Gastroesophageal sphincter (tissue), 4 donors: Measurements from ENCODE around the gene RAD17. TPM values are rescaled to one million over a fixed set of nuclear protein-coding genes. Genes with fewer than 3 reads are reported as not detected.
"Not testable (repeated sequence)": the region's sequence is repeated elsewhere in the genome, so short reads cannot be mapped to it uniquely, and the experiment has no call there.

Experiments
- ATAC-seq: fragments of 150-250 bp; one replicate; pipeline ENCODE4 v1.9.1; 2016; ENCODE audit warnings: mild to moderate bottlenecking, moderate library complexity
- H3K27ac ChIP-seq, 4 donors: fragments of 200-600 bp; sonication (generic) in 3 of 4; 1 replicate in 3 of 4; 2 replicates in 1 of 4; pipeline ENCODE4 v1.5.1; 2016 to 2019
- H3K27me3 ChIP-seq: fragments of 200-600 bp; sonication (generic); one replicate; pipeline ENCODE4 v1.5.1; 2019
- H3K36me3 ChIP-seq, 2 donors: fragments of 200-600 bp; sonication (generic); one replicate each; pipeline ENCODE4 v1.5.1; 2019; ENCODE audit warnings: control low read depth in 1 of 2
- H3K4me1 ChIP-seq, 3 donors: fragments of 200-600 bp; sonication (generic); 1 replicate in 2 of 3; 2 replicates in 1 of 3; pipeline ENCODE4 v1.5.1; 2016 to 2019; ENCODE audit warnings: control low read depth in 2 of 3
- H3K4me3 ChIP-seq, 2 donors: fragments of 200-600 bp; sonication (generic); one replicate each; pipeline ENCODE4 v1.5.1; 2019; ENCODE audit warnings: mild to moderate bottlenecking in 1 of 2, moderate library complexity in 1 of 2
- H3K9me3 ChIP-seq, 3 donors: fragments of 200-600 bp; sonication (generic); one replicate each; pipeline ENCODE4 v1.5.1; 2017 to 2019; ENCODE audit warnings: control low read depth in 2 of 3
- EP300 ChIP-seq: sonication (generic); formaldehyde crosslinking; IDR thresholded peaks from one replicate; pipeline ENCODE4 v1.6.1; 2017; ENCODE audit warnings: antibody characterized with exemption, mild to moderate bottlenecking
- POLR2A ChIP-seq, 2 donors: fragments of 450-650 bp; IDR thresholded peaks; one replicate each; pipeline ENCODE4 v1.6.1; 2017; ENCODE audit warnings: antibody characterized with exemption in 2 of 2, mild to moderate bottlenecking in 2 of 2, moderate library complexity in 1 of 2
- POLR2AphosphoS5 ChIP-seq: sonication (generic); formaldehyde crosslinking; IDR thresholded peaks from one replicate; pipeline ENCODE4 v1.6.1; 2017; ENCODE audit warnings: antibody characterized with exemption
- WGBS, 2 donors: methylation state at CpG; one replicate each; pipeline ENCODE4 v1.1.5; 2018; ENCODE audit warnings: low coverage in 1 of 2; 5-methylcytosine and 5-hydroxymethylcytosine counted together
- total RNA-seq, 4 donors: library from RNA; depleted of rRNA; stranded (reverse); fragments of >200 nt; gene quantifications; one replicate each; pipeline ENCODE4 v1.1.0, GENCODE V29; 2016
- TF ChIP-seq, protein P1 (sequence below), 4 experiments: fragments of 200-600 bp in 2 of 4; fragments of 450-650 bp in 2 of 4; sonication (generic) in 1 of 4; IDR thresholded peaks; one replicate each; pipeline ENCODE4 v1.5.1; 2017 to 2019; ENCODE audit warnings: antibody characterized with exemption in 4 of 4, mild to moderate bottlenecking in 2 of 4, moderate library complexity in 2 of 4

Gene RAD17
- total RNA-seq, 4 donors from 2014 or later: 16.8 to 25.4 (median 18.5) TPM

DNA sequence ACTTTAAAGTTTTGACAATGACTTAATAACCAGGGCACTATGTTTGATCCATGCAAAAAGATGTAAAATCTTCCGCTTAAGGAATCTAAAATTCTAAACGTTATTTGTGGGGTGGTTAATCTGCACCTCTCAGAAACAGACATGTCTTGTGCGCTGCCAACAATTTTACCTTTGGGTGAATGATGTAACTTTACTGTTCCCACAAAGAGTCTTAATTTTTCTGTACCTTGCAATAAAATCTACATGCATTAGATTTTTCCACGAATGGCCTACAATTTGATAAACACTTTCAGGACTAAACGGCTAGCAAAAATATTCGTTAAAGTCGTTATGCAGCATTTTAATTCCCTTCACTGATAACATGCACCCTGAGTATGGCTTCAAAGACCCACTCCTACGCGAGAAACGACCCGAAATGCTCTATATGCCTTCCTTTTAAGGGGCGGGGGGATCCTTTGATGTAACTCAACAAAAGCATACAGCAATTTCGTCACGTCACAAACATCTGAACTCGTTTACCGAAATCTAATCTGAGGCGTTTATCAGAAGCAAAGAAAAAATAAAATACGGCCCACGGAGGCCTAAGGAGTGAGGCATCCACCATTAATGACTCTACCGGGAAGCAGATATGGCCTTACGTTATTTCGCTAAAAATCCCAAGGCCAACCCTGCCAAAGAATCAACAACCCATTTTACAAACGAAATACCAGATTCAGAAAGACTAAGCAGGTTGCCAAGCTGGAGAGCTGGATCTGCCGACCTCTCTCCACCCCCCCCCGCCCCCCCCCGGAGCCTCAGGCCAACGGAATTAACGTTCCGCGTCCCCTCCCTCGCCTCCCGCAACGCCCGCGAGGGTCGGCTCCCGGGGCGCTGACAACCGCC lies 919 bp upstream of the RAD17 start:
- Histone ChIP-seq H3K4me3 (peak overlapping the region; percentile 75 to 91), H3K27ac (peak overlapping the region; percentile 92 to 98 (median 94)), H3K9me3 (no peaks in the 10 kb centered on the region), H3K27me3 (no peaks in the 10 kb centered on the region), H3K36me3 (peaks cover 0 to 38% of the 10 kb centered on the region in 2 donors), H3K4me1 (peaks cover 3 to 50% (median 11%) of the 10 kb centered on the region in 3 donors)
- ATAC-seq: peak; percentile 49
- TF ChIP-seq POLR2A (IDR thresholded peaks at IDR 0.05) (no peak), POLR2AphosphoS5 (no peak), EP300 (no peak)
- TF ChIP-seq, protein P1, sequence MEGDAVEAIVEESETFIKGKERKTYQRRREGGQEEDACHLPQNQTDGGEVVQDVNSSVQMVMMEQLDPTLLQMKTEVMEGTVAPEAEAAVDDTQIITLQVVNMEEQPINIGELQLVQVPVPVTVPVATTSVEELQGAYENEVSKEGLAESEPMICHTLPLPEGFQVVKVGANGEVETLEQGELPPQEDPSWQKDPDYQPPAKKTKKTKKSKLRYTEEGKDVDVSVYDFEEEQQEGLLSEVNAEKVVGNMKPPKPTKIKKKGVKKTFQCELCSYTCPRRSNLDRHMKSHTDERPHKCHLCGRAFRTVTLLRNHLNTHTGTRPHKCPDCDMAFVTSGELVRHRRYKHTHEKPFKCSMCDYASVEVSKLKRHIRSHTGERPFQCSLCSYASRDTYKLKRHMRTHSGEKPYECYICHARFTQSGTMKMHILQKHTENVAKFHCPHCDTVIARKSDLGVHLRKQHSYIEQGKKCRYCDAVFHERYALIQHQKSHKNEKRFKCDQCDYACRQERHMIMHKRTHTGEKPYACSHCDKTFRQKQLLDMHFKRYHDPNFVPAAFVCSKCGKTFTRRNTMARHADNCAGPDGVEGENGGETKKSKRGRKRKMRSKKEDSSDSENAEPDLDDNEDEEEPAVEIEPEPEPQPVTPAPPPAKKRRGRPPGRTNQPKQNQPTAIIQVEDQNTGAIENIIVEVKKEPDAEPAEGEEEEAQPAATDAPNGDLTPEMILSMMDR (IDR thresholded peaks at IDR 0.05): no peak
- 2 to 5% methylated on average over 18 to 25 of the region's 39 CpGs for WGBS, 2 donors

DNA sequence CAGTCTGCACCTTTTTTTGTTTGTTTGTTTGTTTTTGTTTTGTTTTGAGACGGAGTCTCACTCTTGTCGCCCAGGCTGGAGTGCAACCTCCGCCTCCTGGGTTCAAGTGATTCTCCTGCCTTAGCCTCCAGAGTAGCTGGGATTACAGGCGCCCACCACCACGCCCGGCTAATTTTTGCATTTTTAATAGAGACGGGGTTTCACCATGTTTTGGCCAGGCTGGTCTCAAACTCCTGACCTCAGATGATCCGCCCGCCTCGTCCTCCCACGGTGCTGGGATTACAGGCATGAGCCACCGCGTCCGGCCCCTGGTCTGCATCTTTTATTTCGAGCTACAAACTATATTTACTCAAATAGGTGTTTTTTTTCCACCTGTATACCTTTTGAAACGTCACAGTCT lies 717 bp downstream of the RAD17 start:
- H3K9me3 ChIP-seq, H3K27me3 ChIP-seq, ATAC-seq: not testable (repeated sequence)
- H3K4me1 ChIP-seq: peaks cover 3 to 50% (median 11%) of the 10 kb centered on the region in 3 donors
- peak overlapping the region in 3 of 4 donors; percentile 92 to 98 (median 96) for H3K27ac ChIP-seq
- 4 to 5% methylated on average over 10 to 16 of the region's 16 CpGs for WGBS, 2 donors
- peaks cover 0 to 36% of the 10 kb centered on the region in 2 donors for H3K36me3 ChIP-seq
- H3K4me3 ChIP-seq: peak overlapping the region; percentile 75 to 91

DNA sequence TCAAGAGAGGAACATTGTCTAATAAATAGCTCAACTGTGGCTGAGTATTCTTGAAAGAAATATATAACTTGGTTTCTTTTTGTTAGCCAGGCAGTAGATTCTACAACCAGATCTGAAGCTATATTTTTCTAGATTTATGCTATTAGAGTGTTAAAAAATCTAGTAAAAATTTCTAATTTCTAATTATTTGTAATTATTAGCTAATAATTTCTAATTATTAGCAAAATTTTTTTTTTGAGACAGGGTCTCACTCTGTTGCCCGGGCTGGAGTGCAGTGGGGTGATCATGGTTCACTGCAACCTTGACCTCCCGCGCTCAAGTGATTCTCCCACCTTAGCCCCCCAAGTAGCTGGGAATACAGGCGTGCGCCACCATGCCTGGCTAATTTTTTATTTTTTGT lies 2.8 kb downstream of the RAD17 start:
- H3K27me3 ChIP-seq: no peaks in the 10 kb centered on the region
- no peak for TF ChIP-seq POLR2A (IDR thresholded peaks at IDR 0.05)
- no peak for TF ChIP-seq EP300
- TF ChIP-seq POLR2AphosphoS5: no peak
- TF ChIP-seq, protein P1 (IDR thresholded peaks at IDR 0.05): no peak
- H3K4me1 ChIP-seq: peaks cover 3 to 40% (median 11%) of the 10 kb centered on the region in 3 donors
- H3K36me3 ChIP-seq: peaks cover 0 to 34% of the 10 kb centered on the region in 2 donors
- no peak overlapping the region for H3K27ac ChIP-seq
- no peaks in the 10 kb centered on the region for H3K9me3 ChIP-seq
- H3K4me3 ChIP-seq: no peak overlapping the region
- ATAC-seq: no peak
- 96% methylated on average over 5 of the region's 5 CpGs; no CpG with 5 or more reads in 1 of the 2 donors for WGBS, 2 donors

DNA sequence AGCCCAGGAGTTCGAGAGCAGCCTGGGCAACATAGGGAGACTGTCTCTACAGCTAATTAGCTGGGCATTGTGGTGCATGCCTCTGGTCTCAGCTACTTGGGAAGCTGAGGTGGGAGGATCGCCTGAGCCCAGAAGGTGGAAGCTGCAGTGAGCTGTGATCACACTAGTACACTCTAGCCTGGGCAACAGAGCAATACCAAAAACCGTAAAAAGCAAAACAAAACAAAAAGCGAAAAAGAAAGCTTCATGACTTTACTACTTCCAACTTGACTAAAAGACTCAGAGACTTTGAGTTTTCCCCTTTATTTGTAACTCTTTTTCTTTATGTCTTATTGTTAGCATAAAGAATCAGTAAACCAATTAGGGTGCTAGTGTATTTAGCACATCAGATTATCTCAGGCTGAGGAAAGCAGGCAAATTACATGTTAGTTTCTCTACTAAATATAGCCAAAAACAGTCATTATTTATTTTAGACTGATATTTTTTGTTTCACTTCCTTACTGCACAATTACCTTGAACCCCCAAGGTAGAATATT lies 5.4 kb downstream of the RAD17 start:
- 92 to 95% methylated on average over 3 to 4 of the region's 4 CpGs for WGBS, 2 donors
- peaks cover 0 to 48% of the 10 kb centered on the region in 2 donors for H3K36me3 ChIP-seq

DNA sequence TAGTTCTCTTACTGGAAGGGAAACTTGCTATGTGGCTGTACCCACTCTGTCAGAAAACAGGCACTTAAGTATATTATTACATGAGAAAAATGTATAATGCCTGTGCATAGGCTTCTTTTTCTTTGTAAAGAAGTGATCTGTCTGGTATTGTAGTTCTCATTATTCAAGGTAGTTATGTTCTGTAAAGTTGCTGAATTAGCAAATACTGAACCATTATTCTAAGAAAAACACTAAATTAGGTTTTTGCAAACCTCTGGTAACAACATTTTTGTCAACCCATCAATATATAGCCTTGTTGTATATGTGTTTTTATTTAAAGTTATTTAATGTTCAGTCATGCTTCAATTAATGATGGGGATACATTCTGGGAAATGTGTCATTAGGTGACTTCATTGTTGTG lies 8.8 kb downstream of the RAD17 start:
- Histone ChIP-seq H3K9me3 (no peaks in the 10 kb centered on the region), H3K4me1 (no peaks in the 10 kb centered on the region), H3K27me3 (no peaks in the 10 kb centered on the region), H3K27ac (no peak overlapping the region), H3K4me3 (no peak overlapping the region), H3K36me3 (peaks cover 0 to 82% of the 10 kb centered on the region in 2 donors)
- no peak for ATAC-seq
- TF ChIP-seq, protein P1 (IDR thresholded peaks at IDR 0.05): no peak
- TF ChIP-seq EP300: no peak
- no peak for TF ChIP-seq POLR2A (IDR thresholded peaks at IDR 0.05)
- no peak for TF ChIP-seq POLR2AphosphoS5

More for the DNA sequence above, 5.4 kb downstream of the RAD17 start:
- Histone ChIP-seq H3K9me3 (no peaks in the 10 kb centered on the region), H3K4me1 (peaks cover 0 to 26% (median 3%) of the 10 kb centered on the region in 3 donors), H3K4me3 (no peak overlapping the region), H3K27ac (no peak overlapping the region), H3K27me3 (no peaks in the 10 kb centered on the region)
- TF ChIP-seq POLR2A (IDR thresholded peaks at IDR 0.05): no peak
- no peak for TF ChIP-seq EP300
- ATAC-seq: no peak
